HCT116 (cell line): ENCODE measurements around the gene ADGRG7. TPM values are rescaled to one million over a fixed set of nuclear protein-coding genes. Genes with fewer than 3 reads are reported as not detected.

Source experiments
- ATAC-seq: fragments of 200-7000 bp; cut with Tn5 transposase; 2 replicates; pipeline ENCODE4 v1.9.1; 2020; ENCODE audit warnings: mild to moderate bottlenecking, moderate library complexity
- BruUV-seq: library from RNA; stranded (reverse); fragments of 400-500 nt; replicated peaks from 2 replicates; lab custom pipeline; 2021; lab: Mats Ljungman, UMichigan
- CTCF ChIA-PET: fragments of 300-600 bp; sonication (Branson Sonifier 250); formaldehyde crosslinking; loops from one replicate; lab custom pipeline; 2021; ENCODE audit warnings: antibody characterized with exemption; lab: Charles Lee
- POLR2A ChIA-PET: fragments of 300-600, 350-600 bp; sonication (Branson Sonifier 250); formaldehyde crosslinking; loops from one replicate; lab custom pipeline; 2021; ENCODE audit warnings: antibody characterized with exemption; lab: Charles Lee
- RAD21 ChIA-PET, 2 experiments: fragments of 300-600 bp; sonication (Branson Sonifier 250); formaldehyde crosslinking; loops; one replicate each; lab custom pipeline; 2023; ENCODE audit warnings: low total read pairs in 2 of 2; ENCODE audit not compliant: uncharacterized antibody in 2 of 2, unreplicated experiment in 2 of 2, low non-redundant PET in 1 of 2; lab: Charles Lee
- DNase-seq: peaks from one replicate; pipeline ENCODE4 v3.0.0-alpha.2; 2010; ENCODE audit warnings: low read depth, low spot score
- H2AFZ ChIP-seq: fragments of 200-600 bp; shearing (Covaris generic), sonication (generic); 2 replicates; pipeline ENCODE4 v1.6.1; 2017; ENCODE audit warnings: low read depth, mixed run types, mixed read lengths, antibody characterized with exemption, low read length; ENCODE audit not compliant: poor library complexity, severe bottlenecking
- H3K27ac ChIP-seq: 2 replicates; pipeline ENCODE4 v1.5.1; 2012; ENCODE audit warnings: low read depth, low read length
- H3K27me3 ChIP-seq: fragments of 200-600 bp; sonication (generic); 2 replicates; pipeline ENCODE4 v1.6.1; 2016; ENCODE audit warnings: mixed run types, low read length, mixed read lengths; ENCODE audit not compliant: insufficient read depth
- H3K36me3 ChIP-seq, 2 experiments: fragments of 200-500 bp in 1 of 2; fragments of 200-600 bp in 1 of 2; sonication (Bioruptor generic) in 1 of 2; sonication (generic) in 1 of 2; 2 replicates each; pipeline versions ENCODE4 v1.5.1 to v1.6.1; 2014 to 2016; ENCODE audit warnings: low read length in 2 of 2, inconsistent platforms in 1 of 2, mixed read lengths in 1 of 2, mixed run types in 1 of 2; ENCODE audit not compliant: insufficient read depth in 2 of 2, control insufficient read depth in 1 of 2
- H3K4me1 ChIP-seq, 2 experiments: fragments of 200-600 bp in 1 of 2; sonication (generic) in 1 of 2; 2 replicates each; pipeline versions ENCODE4 v1.5.1 to v1.6.1; 2012 to 2017; ENCODE audit warnings: low read length in 2 of 2, inconsistent platforms in 1 of 2, mild to moderate bottlenecking in 1 of 2, mixed read lengths in 1 of 2, mixed run types in 1 of 2, moderate library complexity in 1 of 2; ENCODE audit not compliant: insufficient read depth in 2 of 2, control insufficient read depth in 1 of 2
- H3K4me2 ChIP-seq: fragments of 200-600 bp; sonication (generic); 2 replicates; pipeline ENCODE4 v1.6.1; 2017; ENCODE audit warnings: mixed run types, low read length, mixed read lengths
- H3K4me3 ChIP-seq, 2 experiments: fragments of 200-600 bp in 1 of 2; sonication (generic) in 1 of 2; replicated peaks in 1 of 2; 2 replicates each; pipeline ENCODE4 v1.5.1; 2011 to 2016; ENCODE audit warnings: low read length in 2 of 2, control low read depth in 1 of 2, low read depth in 1 of 2, mild to moderate bottlenecking in 1 of 2, mixed read lengths in 1 of 2, mixed run types in 1 of 2
- H3K79me2 ChIP-seq: fragments of 200-600 bp; sonication (generic); 2 replicates; pipeline ENCODE4 v1.6.1; 2017; ENCODE audit warnings: mild to moderate bottlenecking, mixed run types, low read length, moderate library complexity, mixed read lengths; ENCODE audit not compliant: insufficient read depth
- H3K9ac ChIP-seq: fragments of 200-600 bp; sonication (generic); 2 replicates; pipeline ENCODE4 v1.6.1; 2016; ENCODE audit warnings: low read length, mixed read lengths
- H3K9me2 ChIP-seq: fragments of 200-600 bp; sonication (generic), shearing (Covaris generic); 2 replicates; pipeline ENCODE4 v1.6.1; 2017; ENCODE audit warnings: mixed run types, mild to moderate bottlenecking, moderate library complexity; ENCODE audit not compliant: insufficient read depth
- H3K9me3 ChIP-seq, 2 experiments: fragments of 200-500 bp in 1 of 2; fragments of 200-600 bp in 1 of 2; sonication (Bioruptor generic) in 1 of 2; sonication (generic) in 1 of 2; 2 replicates each; pipeline ENCODE4 v1.6.1; 2014 to 2017; ENCODE audit warnings: low read length in 2 of 2, mixed read lengths in 2 of 2, inconsistent platforms in 1 of 2, low read depth in 1 of 2, mild to moderate bottlenecking in 1 of 2, mixed run types in 1 of 2, moderate library complexity in 1 of 2; ENCODE audit not compliant: control insufficient read depth in 1 of 2, insufficient read depth in 1 of 2
- H4K20me1 ChIP-seq: fragments of 200-600 bp; sonication (generic), shearing (Covaris generic); 2 replicates; pipeline ENCODE4 v1.6.1; 2017; ENCODE audit warnings: mixed run types, mild to moderate bottlenecking, moderate library complexity; ENCODE audit not compliant: insufficient read depth
- JUND ChIP-seq: IDR thresholded peaks from 2 replicates; pipeline ENCODE4 v1.6.1; 2012
- POLR2A ChIP-seq: IDR thresholded peaks from 2 replicates; pipeline ENCODE4 v1.7.0; 2011; ENCODE audit warnings: borderline replicate concordance; ENCODE audit not compliant: insufficient read depth, insufficient read length; ENCODE audit errors: extremely low read depth
- ZFX ChIP-seq: fragments of 450-650 bp; IDR thresholded peaks from 2 replicates; pipeline ENCODE4 v1.6.1; 2017
- ZNF274 ChIP-seq: fragments of 200-500 bp; sonication (Bioruptor generic); IDR thresholded peaks from 2 replicates; pipeline ENCODE4 v1.6.1; 2014; ENCODE audit warnings: mild to moderate bottlenecking, low read depth, low read length, inconsistent platforms
- intact Hi-C: fragments of 100-400 bp; cut with micrococcal nuclease; formaldehyde crosslinking; loops from 2 replicates; pipeline ENCODE4 v1.10.0; 2022
- total RNA-seq: library from RNA; stranded (reverse); gene quantifications from one replicate; pipeline ENCODE4 v1.2.1, GENCODE V29; 2021; ENCODE audit not compliant: unreplicated experiment
- TF ChIP-seq, protein P1 (sequence below): IDR thresholded peaks from 2 replicates; pipeline ENCODE4 v1.6.1; 2012
- TF ChIP-seq, protein P2 (sequence below): IDR thresholded peaks from 2 replicates; pipeline ENCODE4 v1.6.1; 2011; ENCODE audit warnings: mild to moderate bottlenecking, low read length, moderate library complexity; ENCODE audit not compliant: insufficient replicate concordance; ENCODE audit errors: extremely low read depth

Gene ADGRG7
- total RNA-seq, 1 experiment from 2014 or later = not detected

DNA sequence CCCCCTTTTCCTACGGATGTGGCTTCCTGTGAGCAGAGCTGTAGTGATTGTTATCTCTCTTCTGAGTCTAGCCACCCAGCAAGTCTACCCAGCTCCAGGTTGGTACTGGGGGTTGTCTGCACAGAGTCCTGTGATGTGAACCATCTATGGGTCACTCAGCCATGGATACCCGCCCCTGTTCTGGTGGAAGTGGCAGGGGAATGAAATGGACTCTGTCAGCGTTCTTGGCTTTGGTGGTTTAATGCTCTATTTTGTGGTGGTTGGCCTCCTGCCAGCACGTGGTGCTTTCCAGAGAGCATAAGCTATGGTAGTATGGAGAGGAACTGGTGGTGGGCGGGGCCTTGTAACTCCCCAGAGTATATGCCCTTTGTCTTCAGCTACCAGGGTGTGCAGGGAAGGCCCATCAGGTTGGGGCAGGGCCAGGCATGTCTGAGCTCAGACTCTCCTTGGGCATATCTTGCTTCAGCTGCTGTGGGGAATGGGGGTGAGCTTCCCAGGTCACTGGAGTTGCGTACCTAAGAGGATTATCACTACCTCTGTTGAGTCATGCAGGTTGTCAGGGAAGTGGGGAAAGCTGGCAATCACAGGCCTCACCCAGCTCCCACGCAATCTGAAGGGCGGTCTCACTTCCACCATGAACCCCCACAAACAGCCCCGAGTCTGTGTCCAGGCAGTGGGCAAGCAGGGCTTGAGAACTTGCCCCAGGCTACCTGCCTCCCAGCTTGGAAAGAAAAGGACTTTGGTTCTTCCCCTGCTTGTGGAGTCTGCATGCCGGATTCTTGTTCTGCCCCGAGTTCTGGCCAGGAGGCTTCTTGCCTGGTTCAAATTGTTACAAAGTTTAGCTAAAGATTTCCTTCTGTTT, 9.0 kb upstream of the ADGRG7 start:
- no peaks in the 10 kb centered on the region for H3K79me2 ChIP-seq
- RAD21 ChIA-PET = no interaction called here
- no peak overlapping the region for H3K27ac ChIP-seq
- CTCF ChIA-PET = interaction anchor here (2.2 kb wide), 1 partner anchor 11 kb away, joined by 7 read pairs; no protein-coding TSS in a partner anchor
- no peaks in the 10 kb centered on the region for H3K9me3 ChIP-seq
- peaks cover 3 to 19% of the 10 kb centered on the region in 2 experiments; a peak in 3 of 4 replicates for H3K4me1 ChIP-seq
- POLR2A ChIA-PET = no interaction called here
- H3K36me3 ChIP-seq = no peaks in the 10 kb centered on the region
- no peak overlapping the region for H2AFZ ChIP-seq
- H3K9me2 ChIP-seq = no peaks in the 10 kb centered on the region
- no peak overlapping the region for H3K9ac ChIP-seq
- TF ChIP-seq, protein P1, sequence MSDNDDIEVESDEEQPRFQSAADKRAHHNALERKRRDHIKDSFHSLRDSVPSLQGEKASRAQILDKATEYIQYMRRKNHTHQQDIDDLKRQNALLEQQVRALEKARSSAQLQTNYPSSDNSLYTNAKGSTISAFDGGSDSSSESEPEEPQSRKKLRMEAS = no peak
- TF ChIP-seq ZFX = no peak
- no peak for TF ChIP-seq JUND
- TF ChIP-seq, protein P2, sequence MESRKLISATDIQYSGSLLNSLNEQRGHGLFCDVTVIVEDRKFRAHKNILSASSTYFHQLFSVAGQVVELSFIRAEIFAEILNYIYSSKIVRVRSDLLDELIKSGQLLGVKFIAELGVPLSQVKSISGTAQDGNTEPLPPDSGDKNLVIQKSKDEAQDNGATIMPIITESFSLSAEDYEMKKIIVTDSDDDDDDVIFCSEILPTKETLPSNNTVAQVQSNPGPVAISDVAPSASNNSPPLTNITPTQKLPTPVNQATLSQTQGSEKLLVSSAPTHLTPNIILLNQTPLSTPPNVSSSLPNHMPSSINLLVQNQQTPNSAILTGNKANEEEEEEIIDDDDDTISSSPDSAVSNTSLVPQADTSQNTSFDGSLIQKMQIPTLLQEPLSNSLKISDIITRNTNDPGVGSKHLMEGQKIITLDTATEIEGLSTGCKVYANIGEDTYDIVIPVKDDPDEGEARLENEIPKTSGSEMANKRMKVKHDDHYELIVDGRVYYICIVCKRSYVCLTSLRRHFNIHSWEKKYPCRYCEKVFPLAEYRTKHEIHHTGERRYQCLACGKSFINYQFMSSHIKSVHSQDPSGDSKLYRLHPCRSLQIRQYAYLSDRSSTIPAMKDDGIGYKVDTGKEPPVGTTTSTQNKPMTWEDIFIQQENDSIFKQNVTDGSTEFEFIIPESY = no peak
- no peak for TF ChIP-seq POLR2A
- no peak for TF ChIP-seq ZNF274
- no peaks in the 10 kb centered on the region for H4K20me1 ChIP-seq
- no peak overlapping the region for H3K4me2 ChIP-seq
- DNase-seq (no peak), ATAC-seq (no peak)
- BruUV-seq = no TSS peak
- H3K27me3 ChIP-seq = no peaks in the 10 kb centered on the region
- intact Hi-C loops = loop anchor here (10.0 kb wide), 2 partner anchors 594 to 774 kb away; no protein-coding TSS in a partner anchor
- no peak overlapping the region for H3K4me3 ChIP-seq
